NCI-H146 (cell line): ENCODE data around the gene TIMM13.
"Not testable (repeated sequence)": the region's sequence is repeated elsewhere in the genome, so short reads cannot be mapped to it uniquely, and the experiment has no call there.

Source experiments
- DNase-seq: peaks from one replicate; lab custom pipeline; 2025; lab: John Stamatoyannopoulos, UW

TIMM13 gene

GRCh38 chr19:2431318-2432055 is 4.1 kb upstream of the TIMM13 start:
- DNase-seq = no peak

- DNase-seq = no peak
Measured at GRCh38 chr19:2429917-2430535, 2.6 kb upstream of the TIMM13 start.

- DNase-seq = no peak
Measured at GRCh38 chr19:2428756-2429711, 1.6 kb upstream of the TIMM13 start.

GRCh38 chr19:2428321-2428690 is 920 bp upstream of the TIMM13 start:
- DNase-seq = no peak

GRCh38 chr19:2426611-2427428 is 566 bp downstream of the TIMM13 start:
- peak; percentile 49 for DNase-seq

GRCh38 chr19:2425622-2426581 is 1.5 kb downstream of the TIMM13 start:
- DNase-seq = no peak

- DNase-seq = no peak
Measured at GRCh38 chr19:2424686-2425621, 2.4 kb downstream of the TIMM13 start.

- DNase-seq = no peak
Measured at GRCh38 chr19:2423915-2424685, 3.3 kb downstream of the TIMM13 start.

- no peak for DNase-seq
Measured at GRCh38 chr19:2423071-2423914, 4.1 kb downstream of the TIMM13 start.

GRCh38 chr19:2421581-2422306 is 5.6 kb downstream of the TIMM13 start:
- no peak for DNase-seq

- DNase-seq = no peak
Measured at GRCh38 chr19:2420490-2420889, 6.9 kb downstream of the TIMM13 start.

- DNase-seq = no peak
Measured at GRCh38 chr19:2419754-2420153, 7.6 kb downstream of the TIMM13 start.

GRCh38 chr19:2417881-2418406 is 9.4 kb downstream of the TIMM13 start:
- no peak for DNase-seq

GRCh38 chr19:2417436-2417835 is 9.9 kb downstream of the TIMM13 start:
- DNase-seq = not testable (repeated sequence)

GRCh38 chr19:2416321-2417097 is 10.9 kb downstream of the TIMM13 start:
- DNase-seq = no peak

GRCh38 chr19:2415973-2416319 is 11.4 kb downstream of the TIMM13 start:
- DNase-seq = no peak
